SU-DHL-6 (cell line): ENCODE results near the gene STYXL2.

Experiments
- H2AFZ ChIP-seq: fragments of 200-600 bp; sonication (generic); 2 replicates; pipeline ENCODE4 v1.6.1; 2014; ENCODE audit warnings: low read depth, mild to moderate bottlenecking, moderate library complexity, mixed read lengths, antibody characterized with exemption, low read length; ENCODE audit not compliant: severe bottlenecking
- H3F3A ChIP-seq: fragments of 200-600 bp; shearing (Covaris generic); 2 replicates; pipeline ENCODE4 v1.6.0; 2016; ENCODE audit warnings: antibody characterized with exemption, mild to moderate bottlenecking; ENCODE audit not compliant: insufficient read depth
- H3K27ac ChIP-seq: fragments of 200-600 bp; sonication (generic); 2 replicates; pipeline ENCODE4 v1.5.1; 2016; ENCODE audit warnings: low read depth, mild to moderate bottlenecking, low read length, moderate library complexity, mixed read lengths
- H3K27me3 ChIP-seq: fragments of 200-600 bp; sonication (generic), shearing (Covaris generic); 2 replicates; pipeline ENCODE4 v1.6.0; 2014; ENCODE audit warnings: mild to moderate bottlenecking, low read length
- H3K36me3 ChIP-seq: fragments of 200-600 bp; sonication (generic); 2 replicates; pipeline ENCODE4 v1.6.1; 2014; ENCODE audit warnings: mild to moderate bottlenecking, low read length, mixed read lengths
- H3K4me2 ChIP-seq: fragments of 300-600, 200-600 bp; shearing (Covaris generic), sonication (generic); 2 replicates; pipeline ENCODE4 v1.6.0; 2014; ENCODE audit warnings: low read length, low read depth, mild to moderate bottlenecking; ENCODE audit not compliant: poor library complexity, severe bottlenecking
- H3K4me3 ChIP-seq: fragments of 200-600 bp; sonication (generic); 2 replicates; pipeline ENCODE4 v1.5.1; 2014; ENCODE audit warnings: antibody characterized with exemption, low read length, mild to moderate bottlenecking, mixed read lengths; ENCODE audit not compliant: insufficient read depth, poor library complexity, severe bottlenecking
- H3K79me2 ChIP-seq: fragments of 200-600 bp; sonication (generic); 2 replicates; pipeline ENCODE4 v1.6.1; 2014; ENCODE audit warnings: mild to moderate bottlenecking, low read length, moderate library complexity; ENCODE audit not compliant: insufficient read depth
- H3K9ac ChIP-seq: fragments of 200-600 bp; sonication (generic); 2 replicates; pipeline ENCODE4 v1.7.0; 2014; ENCODE audit warnings: mild to moderate bottlenecking, low read length
- H3K9me2 ChIP-seq: fragments of 200-600 bp; sonication (generic); replicated peaks from 2 replicates; pipeline ENCODE4 v1.6.1; 2014; ENCODE audit warnings: low read length; ENCODE audit not compliant: insufficient read depth
- H3K9me3 ChIP-seq: fragments of 200-600 bp; sonication (generic); 2 replicates; pipeline ENCODE4 v1.6.1; 2014; ENCODE audit warnings: low read length, mixed read lengths; ENCODE audit not compliant: insufficient read depth
- H4K20me1 ChIP-seq: fragments of 200-600 bp; sonication (generic); 2 replicates; pipeline ENCODE4 v1.6.1; 2014; ENCODE audit warnings: low read depth, mild to moderate bottlenecking, antibody characterized with exemption, low read length, moderate library complexity, mixed read lengths
- EZH2phosphoT487 ChIP-seq: fragments of 200-600 bp; sonication (generic), shearing (Covaris generic); conservative IDR thresholded peaks from 2 replicates; pipeline ENCODE4 v1.6.1; 2018; ENCODE audit warnings: mild to moderate bottlenecking, antibody characterized with exemption, low read length, moderate library complexity, mixed read lengths
- TF ChIP-seq, protein P1 (sequence below): fragments of 200-600 bp; sonication (generic); IDR thresholded peaks from one replicate; pipeline ENCODE4 v1.5.1; 2017; ENCODE audit warnings: antibody characterized with exemption, mild to moderate bottlenecking, low read length, moderate library complexity; ENCODE audit not compliant: insufficient read depth, poor library complexity, severe bottlenecking

Gene STYXL2

DNA sequence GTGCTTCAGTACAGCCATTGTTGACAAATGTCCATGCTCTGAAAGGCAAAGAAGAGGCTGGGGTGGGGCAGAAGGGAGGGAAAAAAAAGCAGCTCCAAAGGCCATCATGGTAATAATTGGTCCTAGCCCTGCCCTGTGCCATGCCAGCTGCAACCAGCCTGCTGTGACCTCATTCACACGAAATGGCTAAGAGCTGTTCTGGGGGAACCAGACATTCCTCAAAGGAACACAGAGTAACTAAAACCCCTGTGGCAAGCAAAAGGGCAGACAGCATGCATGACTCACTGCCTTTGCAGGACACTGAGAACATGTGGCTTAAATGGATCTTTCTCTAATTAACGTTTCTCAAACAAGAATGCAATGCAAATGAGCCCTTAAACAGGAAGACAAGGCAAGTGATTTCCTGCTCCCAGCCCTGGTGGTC, 42.3 kb downstream of the STYXL2 start:
- H3F3A ChIP-seq: no peaks in the 10 kb centered on the region
- H3K4me2 ChIP-seq: no peak overlapping the region
- H3K36me3 ChIP-seq: no peaks in the 10 kb centered on the region
- no peak overlapping the region for H3K4me3 ChIP-seq
- no peaks in the 10 kb centered on the region for H3K27me3 ChIP-seq
- no peaks in the 10 kb centered on the region for H3K9me3 ChIP-seq
- H3K9ac ChIP-seq: no peak overlapping the region
- no peak overlapping the region for H2AFZ ChIP-seq
- H3K9me2 ChIP-seq: no peaks in the 10 kb centered on the region
- no peaks in the 10 kb centered on the region for H3K79me2 ChIP-seq
- no peak overlapping the region for H3K27ac ChIP-seq
- H4K20me1 ChIP-seq: no peaks in the 10 kb centered on the region
- TF ChIP-seq, protein P1, sequence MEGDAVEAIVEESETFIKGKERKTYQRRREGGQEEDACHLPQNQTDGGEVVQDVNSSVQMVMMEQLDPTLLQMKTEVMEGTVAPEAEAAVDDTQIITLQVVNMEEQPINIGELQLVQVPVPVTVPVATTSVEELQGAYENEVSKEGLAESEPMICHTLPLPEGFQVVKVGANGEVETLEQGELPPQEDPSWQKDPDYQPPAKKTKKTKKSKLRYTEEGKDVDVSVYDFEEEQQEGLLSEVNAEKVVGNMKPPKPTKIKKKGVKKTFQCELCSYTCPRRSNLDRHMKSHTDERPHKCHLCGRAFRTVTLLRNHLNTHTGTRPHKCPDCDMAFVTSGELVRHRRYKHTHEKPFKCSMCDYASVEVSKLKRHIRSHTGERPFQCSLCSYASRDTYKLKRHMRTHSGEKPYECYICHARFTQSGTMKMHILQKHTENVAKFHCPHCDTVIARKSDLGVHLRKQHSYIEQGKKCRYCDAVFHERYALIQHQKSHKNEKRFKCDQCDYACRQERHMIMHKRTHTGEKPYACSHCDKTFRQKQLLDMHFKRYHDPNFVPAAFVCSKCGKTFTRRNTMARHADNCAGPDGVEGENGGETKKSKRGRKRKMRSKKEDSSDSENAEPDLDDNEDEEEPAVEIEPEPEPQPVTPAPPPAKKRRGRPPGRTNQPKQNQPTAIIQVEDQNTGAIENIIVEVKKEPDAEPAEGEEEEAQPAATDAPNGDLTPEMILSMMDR: no peak
- TF ChIP-seq EZH2phosphoT487: no peak

DNA sequence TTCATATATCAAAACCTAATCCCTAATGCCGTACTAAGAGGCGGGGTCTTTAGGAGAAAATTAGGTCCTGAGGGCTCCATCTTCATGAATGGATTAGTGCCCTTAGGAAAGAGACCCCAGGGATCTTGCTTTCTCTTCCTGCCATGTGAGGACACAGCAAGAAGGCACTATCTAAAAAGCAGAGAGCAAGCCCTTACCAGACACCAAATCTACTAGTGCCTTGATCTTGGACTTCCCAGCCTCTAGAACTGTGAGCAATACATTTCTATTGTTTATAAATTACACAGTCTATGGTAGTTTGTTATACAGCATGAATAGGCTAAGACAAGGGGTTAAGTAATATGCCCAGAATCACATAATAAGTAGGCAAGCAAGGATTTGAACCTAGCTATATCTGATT, 42.9 kb downstream of the STYXL2 start:
- no peak overlapping the region for H3K27ac ChIP-seq
- no peaks in the 10 kb centered on the region for H3F3A ChIP-seq
- H3K36me3 ChIP-seq: no peaks in the 10 kb centered on the region
- H3K27me3 ChIP-seq: no peaks in the 10 kb centered on the region
- TF ChIP-seq EZH2phosphoT487: no peak
- TF ChIP-seq, protein P1: no peak
- no peaks in the 10 kb centered on the region for H3K79me2 ChIP-seq
- no peaks in the 10 kb centered on the region for H4K20me1 ChIP-seq
- no peak overlapping the region for H3K4me2 ChIP-seq
- no peak overlapping the region for H2AFZ ChIP-seq
- H3K9ac ChIP-seq: no peak overlapping the region
- no peaks in the 10 kb centered on the region for H3K9me2 ChIP-seq
- no peaks in the 10 kb centered on the region for H3K9me3 ChIP-seq
- H3K4me3 ChIP-seq: no peak overlapping the region

DNA sequence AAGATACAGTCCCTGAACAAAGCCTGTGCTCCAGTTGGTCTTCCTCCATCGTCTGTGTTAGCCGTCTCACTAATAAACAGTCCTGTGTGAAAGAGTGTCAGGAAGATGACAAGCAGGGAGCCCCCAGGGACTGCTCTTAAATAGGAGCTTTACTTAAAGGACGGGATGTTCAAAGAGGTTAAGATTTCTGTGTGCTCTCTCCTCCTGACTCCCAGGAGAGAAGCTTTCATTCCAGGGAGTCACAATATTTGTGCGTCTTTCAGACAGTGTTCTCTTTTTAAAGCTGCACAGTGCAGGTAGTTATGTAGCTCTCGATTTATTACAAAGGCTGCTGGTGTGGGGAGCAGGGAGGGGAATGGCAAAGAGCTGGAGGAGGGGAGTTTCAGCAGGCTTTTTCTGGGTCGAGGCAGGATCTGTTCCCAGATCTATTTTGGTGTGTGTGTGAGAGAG, 43.5 kb downstream of the STYXL2 start:
- no peak for TF ChIP-seq EZH2phosphoT487
- TF ChIP-seq, protein P1: no peak
- Histone ChIP-seq H3K4me2 (no peak overlapping the region), H3K27me3 (no peaks in the 10 kb centered on the region), H4K20me1 (no peaks in the 10 kb centered on the region), H2AFZ (no peak overlapping the region), H3K9me3 (no peaks in the 10 kb centered on the region), H3K36me3 (no peaks in the 10 kb centered on the region), H3F3A (no peaks in the 10 kb centered on the region), H3K27ac (no peak overlapping the region), H3K9me2 (no peaks in the 10 kb centered on the region), H3K9ac (no peak overlapping the region), H3K79me2 (no peaks in the 10 kb centered on the region), H3K4me3 (no peak overlapping the region)
